ENCODE measurements around the gene OVCH1. TPM values are rescaled to one million over a fixed set of nuclear protein-coding genes. Genes with fewer than 3 reads are reported as not detected.
A peak's percentile ranks its signal among the peaks of the same experiment; 100 is the strongest.

Gene OVCH1
- 0.04 to 0.25 TPM in 2 of 3 replicates, not detected in the other for total RNA-seq (2021)
- percentile 19 among the genes with signal in this experiment for Bru-seq, nascent RNA
- long read RNA-seq, experiment 1 = 0 reads
- long read RNA-seq, experiment 2 = 0 reads
- long read RNA-seq, experiment 3 = 0 reads

- CTCF ChIA-PET = no interaction called here
- H3K27ac Mint-ChIP-seq = no peak within 1 kb of the TSS
These were observed at the start of gene OVCH1 for GRCh38 chr12:29497588-29497987. OVCH1 (minus strand) TSS chr12:29497686; CDS start chr12:29497686, 0 bp downstream.

DNA sequence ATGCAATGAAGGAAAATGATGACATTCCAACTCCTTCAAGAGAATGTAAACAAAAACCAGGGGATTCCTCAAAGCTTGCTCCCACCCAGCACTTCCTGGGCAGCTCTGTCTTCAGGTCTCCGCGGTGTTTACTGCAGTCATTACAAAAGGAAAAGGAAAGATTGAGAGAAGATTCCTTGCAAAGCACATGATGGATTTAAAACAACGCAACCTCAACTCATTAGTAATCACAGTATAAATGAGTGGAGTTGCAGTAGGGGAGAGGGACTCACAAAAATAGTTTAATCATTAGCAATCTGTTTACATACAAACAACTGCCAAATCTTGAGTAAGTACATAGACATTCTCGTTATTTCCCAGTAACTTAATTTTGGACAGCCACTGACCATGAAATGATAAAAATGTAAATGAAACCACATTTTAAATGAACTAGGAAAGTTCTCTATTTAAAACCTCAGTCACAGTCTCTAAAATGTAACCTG is 49.7 kb upstream of the OVCH1 start:
- H3K36me3 Mint-ChIP-seq = no peaks in the 10 kb centered on the region
- no peak overlapping the region for H3K4me3 Mint-ChIP-seq
- peak overlapping the region; percentile 71 for H3K27ac Mint-ChIP-seq
- ChIA-PET POLR2A (no interaction called here), CTCF (interaction anchor here (1.0 to 1.1 kb wide), 2 partner anchors 216 to 354 kb away, joined by 3 read pairs; no protein-coding TSS in a partner anchor)
- H3K4me1 Mint-ChIP-seq = peaks cover 32% of the 10 kb centered on the region
- no peaks in the 10 kb centered on the region for H3K27me3 Mint-ChIP-seq (ENCODE audit: low read depth)
- ATAC-seq (peak; percentile 58), DNase-seq (ENCODE audit: low spot score) (no peak)
- 0 out of 2 replicates have a peak, but pooled peaks cover 4% of the 10 kb centered on the region for H3K9me3 Mint-ChIP-seq
- TF ChIP-seq, protein P1, sequence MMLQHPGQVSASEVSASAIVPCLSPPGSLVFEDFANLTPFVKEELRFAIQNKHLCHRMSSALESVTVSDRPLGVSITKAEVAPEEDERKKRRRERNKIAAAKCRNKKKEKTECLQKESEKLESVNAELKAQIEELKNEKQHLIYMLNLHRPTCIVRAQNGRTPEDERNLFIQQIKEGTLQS (CRISPR knock-in tag; conservative IDR thresholded peaks at IDR 0.05) = no peak
- TF ChIP-seq ZNF512 (CRISPR knock-in tag; IDR thresholded peaks at IDR 0.05; ENCODE audit: borderline replicate concordance) = no peak
- no peak for TF ChIP-seq TP53 (CRISPR knock-in tag; IDR thresholded peaks at IDR 0.05)
- no peak for TF ChIP-seq GTF2I (CRISPR knock-in tag; conservative IDR thresholded peaks at IDR 0.05)
- TF ChIP-seq CTCF (IDR thresholded peaks at IDR 0.05) = no peak
- no peak for TF ChIP-seq ZNF263 (CRISPR knock-in tag; IDR thresholded peaks at IDR 0.05; ENCODE audit: low read depth)
- no peak for TF ChIP-seq ZNF396 (CRISPR knock-in tag; IDR thresholded peaks at IDR 0.05; ENCODE audit: borderline replicate concordance)
- no peak for TF ChIP-seq E2F1 (CRISPR knock-in tag; IDR thresholded peaks at IDR 0.05)
- TF ChIP-seq IRF2 (CRISPR knock-in tag; IDR thresholded peaks at IDR 0.05; ENCODE audit: borderline replicate concordance, low read depth) = no peak
- TF ChIP-seq, protein P2, sequence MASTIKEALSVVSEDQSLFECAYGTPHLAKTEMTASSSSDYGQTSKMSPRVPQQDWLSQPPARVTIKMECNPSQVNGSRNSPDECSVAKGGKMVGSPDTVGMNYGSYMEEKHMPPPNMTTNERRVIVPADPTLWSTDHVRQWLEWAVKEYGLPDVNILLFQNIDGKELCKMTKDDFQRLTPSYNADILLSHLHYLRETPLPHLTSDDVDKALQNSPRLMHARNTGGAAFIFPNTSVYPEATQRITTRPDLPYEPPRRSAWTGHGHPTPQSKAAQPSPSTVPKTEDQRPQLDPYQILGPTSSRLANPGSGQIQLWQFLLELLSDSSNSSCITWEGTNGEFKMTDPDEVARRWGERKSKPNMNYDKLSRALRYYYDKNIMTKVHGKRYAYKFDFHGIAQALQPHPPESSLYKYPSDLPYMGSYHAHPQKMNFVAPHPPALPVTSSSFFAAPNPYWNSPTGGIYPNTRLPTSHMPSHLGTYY (CRISPR knock-in tag; IDR thresholded peaks at IDR 0.05) = no peak
- TF ChIP-seq HMGA2 (CRISPR knock-in tag; IDR thresholded peaks at IDR 0.05) = no peak
- TF ChIP-seq, protein P3, sequence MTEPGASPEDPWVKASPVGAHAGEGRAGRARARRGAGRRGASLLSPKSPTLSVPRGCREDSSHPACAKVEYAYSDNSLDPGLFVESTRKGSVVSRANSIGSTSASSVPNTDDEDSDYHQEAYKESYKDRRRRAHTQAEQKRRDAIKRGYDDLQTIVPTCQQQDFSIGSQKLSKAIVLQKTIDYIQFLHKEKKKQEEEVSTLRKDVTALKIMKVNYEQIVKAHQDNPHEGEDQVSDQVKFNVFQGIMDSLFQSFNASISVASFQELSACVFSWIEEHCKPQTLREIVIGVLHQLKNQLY (CRISPR knock-in tag; IDR thresholded peaks at IDR 0.05) = no peak
- TF ChIP-seq SP1 (CRISPR knock-in tag; conservative IDR thresholded peaks at IDR 0.05) = no peak
- no peak for TF ChIP-seq EMX1 (CRISPR knock-in tag; IDR thresholded peaks at IDR 0.05)
- no peak for TF ChIP-seq SMAD4 (CRISPR knock-in tag; IDR thresholded peaks at IDR 0.05)
- TF ChIP-seq, protein P4, sequence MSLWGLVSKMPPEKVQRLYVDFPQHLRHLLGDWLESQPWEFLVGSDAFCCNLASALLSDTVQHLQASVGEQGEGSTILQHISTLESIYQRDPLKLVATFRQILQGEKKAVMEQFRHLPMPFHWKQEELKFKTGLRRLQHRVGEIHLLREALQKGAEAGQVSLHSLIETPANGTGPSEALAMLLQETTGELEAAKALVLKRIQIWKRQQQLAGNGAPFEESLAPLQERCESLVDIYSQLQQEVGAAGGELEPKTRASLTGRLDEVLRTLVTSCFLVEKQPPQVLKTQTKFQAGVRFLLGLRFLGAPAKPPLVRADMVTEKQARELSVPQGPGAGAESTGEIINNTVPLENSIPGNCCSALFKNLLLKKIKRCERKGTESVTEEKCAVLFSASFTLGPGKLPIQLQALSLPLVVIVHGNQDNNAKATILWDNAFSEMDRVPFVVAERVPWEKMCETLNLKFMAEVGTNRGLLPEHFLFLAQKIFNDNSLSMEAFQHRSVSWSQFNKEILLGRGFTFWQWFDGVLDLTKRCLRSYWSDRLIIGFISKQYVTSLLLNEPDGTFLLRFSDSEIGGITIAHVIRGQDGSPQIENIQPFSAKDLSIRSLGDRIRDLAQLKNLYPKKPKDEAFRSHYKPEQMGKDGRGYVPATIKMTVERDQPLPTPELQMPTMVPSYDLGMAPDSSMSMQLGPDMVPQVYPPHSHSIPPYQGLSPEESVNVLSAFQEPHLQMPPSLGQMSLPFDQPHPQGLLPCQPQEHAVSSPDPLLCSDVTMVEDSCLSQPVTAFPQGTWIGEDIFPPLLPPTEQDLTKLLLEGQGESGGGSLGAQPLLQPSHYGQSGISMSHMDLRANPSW (CRISPR knock-in tag; conservative IDR thresholded peaks at IDR 0.05; ENCODE audit: low read depth) = no peak
- TF ChIP-seq ZBTB21 (CRISPR knock-in tag; IDR thresholded peaks at IDR 0.05; ENCODE audit: borderline replicate concordance) = no peak
- TF ChIP-seq PRRX2 (CRISPR knock-in tag; IDR thresholded peaks at IDR 0.05) = no peak
- no peak for TF ChIP-seq SOX15 (CRISPR knock-in tag; IDR thresholded peaks at IDR 0.05)

More at GRCh38 chr12:29497588-29497987, at the start of gene OVCH1:
- H3K4me3 Mint-ChIP-seq = no peak within 1 kb of the TSS
- H3K9me3 Mint-ChIP-seq = no peaks in the 10 kb centered on the region
- no peak for DNase-seq (ENCODE audit: low spot score)
- POLR2A ChIA-PET = no interaction called here
- H3K36me3 Mint-ChIP-seq = no peaks in the 10 kb centered on the region
- ATAC-seq = no peak
- TF ChIP-seq ZNF671 (CRISPR knock-in tag; IDR thresholded peaks at IDR 0.05) = no peak
- TF ChIP-seq, protein P3 (CRISPR knock-in tag; IDR thresholded peaks at IDR 0.05) = no peak
- no peak for TF ChIP-seq ZNF219 (CRISPR knock-in tag; IDR thresholded peaks at IDR 0.05; ENCODE audit: borderline replicate concordance)
- TF ChIP-seq ETV6 (CRISPR knock-in tag; IDR thresholded peaks at IDR 0.05) = no peak
- TF ChIP-seq, protein P5, sequence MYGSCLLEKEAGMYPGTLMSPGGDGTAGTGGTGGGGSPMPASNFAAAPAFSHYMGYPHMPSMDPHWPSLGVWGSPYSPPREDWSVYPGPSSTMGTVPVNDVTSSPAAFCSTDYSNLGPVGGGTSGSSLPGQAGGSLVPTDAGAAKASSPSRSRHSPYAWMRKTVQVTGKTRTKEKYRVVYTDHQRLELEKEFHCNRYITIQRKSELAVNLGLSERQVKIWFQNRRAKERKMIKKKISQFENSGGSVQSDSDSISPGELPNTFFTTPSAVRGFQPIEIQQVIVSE (CRISPR knock-in tag; IDR thresholded peaks at IDR 0.05; ENCODE audit: borderline replicate concordance) = no peak
- H3K27me3 Mint-ChIP-seq (ENCODE audit: low read depth) = no peaks in the 10 kb centered on the region
- no peaks in the 10 kb centered on the region for H3K4me1 Mint-ChIP-seq
